Sciatic nerve (tissue), 2 donors: ENCODE results near the gene AAK1. TPM values are rescaled to one million over a fixed set of nuclear protein-coding genes. Genes with fewer than 3 reads are reported as not detected.
A peak's percentile ranks its signal among the peaks of the same experiment; 100 is the strongest.
"Not testable (repeated sequence)": the region's sequence is repeated elsewhere in the genome, so short reads cannot be mapped to it uniquely, and the experiment has no call there.

Source experiments
- ATAC-seq: fragments of 200-7000 bp; cut with Tn5 transposase; one replicate; pipeline ENCODE4 v1.9.1; 2020; ENCODE audit warnings: mild to moderate bottlenecking, moderate library complexity
- DNase-seq: peaks from one replicate; pipeline ENCODE4 v3.0.0-alpha.2; 2020; ENCODE audit warnings: low spot score
- intact Hi-C: fragments of 100-400 bp; cut with DNase I; formaldehyde crosslinking; loops from one replicate; pipeline ENCODE4 v1.14.2; 2022
- total RNA-seq: library from RNA; stranded (reverse); fragmentation: NEBNext Ultra II Directional; extraction: Animal tissue kit (Norgen Biotek cat#: 25700); gene quantifications from one replicate; pipeline ENCODE4 v1.2.1, GENCODE V29; 2021
- donor health status: DM: no; HTN: no; CAD: no.
- donor health status: DM: no; HTN: no; CAD: no.

The AAK1 gene
- total RNA-seq, 1 donor from 2014 or later: 82.4 TPM

DNA sequence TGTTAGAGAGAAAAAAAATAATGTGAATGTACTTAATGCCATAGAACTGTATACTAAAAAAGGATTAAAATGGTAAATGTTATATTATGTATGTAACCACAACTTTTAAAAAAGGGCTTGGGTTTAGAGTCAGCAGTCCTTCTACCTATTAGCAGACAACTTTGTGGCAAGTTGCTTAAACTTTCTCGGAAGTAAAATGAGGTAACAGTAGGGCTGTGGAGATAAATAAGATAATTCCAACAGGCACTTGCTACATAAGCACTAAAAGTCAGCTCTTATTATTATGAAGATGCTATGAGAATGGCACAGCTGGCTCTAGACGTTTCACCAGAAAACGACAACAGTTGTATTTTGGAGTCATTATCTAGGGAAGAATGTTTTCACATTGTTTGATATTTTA lies 31.3 kb downstream of the AAK1 start:
- ATAC-seq (no peak), DNase-seq (no peak)
- intact Hi-C loops: no loop called here

DNA sequence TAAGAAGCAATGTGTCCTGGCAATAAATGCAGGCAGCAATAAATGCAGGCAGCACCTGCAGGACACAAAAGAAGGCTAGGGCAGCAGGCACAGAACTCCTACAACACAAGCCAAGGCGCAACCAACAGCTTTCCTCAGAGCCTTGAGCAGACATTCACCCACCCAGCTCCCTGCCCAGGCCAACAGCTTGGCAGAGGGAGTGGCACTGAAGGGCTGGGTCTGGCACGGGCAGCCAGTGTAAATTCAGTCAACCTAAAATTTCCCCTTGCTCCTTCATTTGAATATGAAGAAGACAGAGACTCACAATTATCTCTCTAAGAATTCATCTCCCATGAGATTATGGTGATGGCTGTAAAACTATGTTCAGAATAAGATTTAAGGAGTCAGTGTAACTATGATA lies 35.4 kb downstream of the AAK1 start:
- ATAC-seq (no peak), DNase-seq (no peak)
- intact Hi-C loops: no loop called here

DNA sequence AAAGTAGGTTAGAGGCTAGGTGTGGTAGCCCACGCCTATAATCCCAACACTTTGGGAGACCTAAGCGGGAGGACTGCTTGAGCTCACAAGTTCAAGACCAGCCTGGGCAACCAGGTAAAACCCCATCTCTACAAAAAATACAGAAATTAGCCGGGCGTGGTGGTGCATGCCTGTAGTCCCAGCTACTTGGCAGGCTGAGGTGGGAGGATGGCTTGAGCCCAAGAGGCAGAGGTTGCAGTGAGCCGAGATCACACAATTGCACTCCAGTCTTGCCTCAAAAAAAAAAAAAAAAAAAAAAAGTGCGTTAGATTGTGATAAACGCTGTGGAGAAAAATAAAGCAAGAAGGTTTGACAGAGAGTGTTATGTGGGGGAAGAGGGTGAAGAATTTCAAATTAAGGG lies 36.8 kb downstream of the AAK1 start:
- ATAC-seq, intact Hi-C loops, DNase-seq: not testable (repeated sequence)

DNA sequence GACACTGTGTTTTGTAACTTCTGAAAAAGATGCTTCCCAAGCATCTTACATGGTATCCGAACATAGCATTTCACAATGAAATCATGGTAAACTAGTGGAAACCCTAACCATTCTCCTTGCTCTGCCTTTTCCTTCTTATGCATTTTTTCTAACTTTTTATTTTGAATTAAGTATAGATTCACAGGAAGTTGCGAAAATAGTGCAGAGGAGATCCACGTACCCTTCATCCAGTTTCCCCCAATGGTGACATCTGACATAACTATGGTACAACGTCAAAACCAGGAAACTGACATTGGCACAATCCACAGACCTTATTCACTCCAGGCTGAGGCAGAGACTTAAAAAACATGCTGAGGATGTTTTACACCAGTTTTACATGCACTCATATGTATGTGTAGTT lies 38.3 kb downstream of the AAK1 start:
- DNase-seq: no peak
- intact Hi-C loops: no loop called here
- ATAC-seq: no peak

DNA sequence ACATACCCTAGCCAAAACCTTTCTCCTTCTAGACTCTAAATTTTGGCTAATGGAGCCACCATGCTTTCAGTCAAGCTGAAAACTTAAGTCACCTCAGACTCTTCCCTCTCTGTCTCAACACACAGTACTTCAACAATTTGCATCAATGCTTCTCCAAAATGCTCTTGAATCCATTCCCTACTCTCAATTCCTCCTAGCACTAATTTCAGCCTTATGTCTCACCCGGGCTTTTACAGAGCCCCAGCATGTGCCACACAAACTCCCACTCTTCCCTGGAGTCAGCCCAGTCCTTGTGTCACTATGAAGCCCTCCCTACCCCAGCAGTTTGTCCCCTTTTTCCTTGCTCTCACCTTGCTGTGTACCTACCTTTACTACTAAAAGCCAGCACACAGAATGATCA lies 38.7 kb downstream of the AAK1 start:
- DNase-seq: no peak
- no peak for ATAC-seq
- intact Hi-C loops: no loop called here

DNA sequence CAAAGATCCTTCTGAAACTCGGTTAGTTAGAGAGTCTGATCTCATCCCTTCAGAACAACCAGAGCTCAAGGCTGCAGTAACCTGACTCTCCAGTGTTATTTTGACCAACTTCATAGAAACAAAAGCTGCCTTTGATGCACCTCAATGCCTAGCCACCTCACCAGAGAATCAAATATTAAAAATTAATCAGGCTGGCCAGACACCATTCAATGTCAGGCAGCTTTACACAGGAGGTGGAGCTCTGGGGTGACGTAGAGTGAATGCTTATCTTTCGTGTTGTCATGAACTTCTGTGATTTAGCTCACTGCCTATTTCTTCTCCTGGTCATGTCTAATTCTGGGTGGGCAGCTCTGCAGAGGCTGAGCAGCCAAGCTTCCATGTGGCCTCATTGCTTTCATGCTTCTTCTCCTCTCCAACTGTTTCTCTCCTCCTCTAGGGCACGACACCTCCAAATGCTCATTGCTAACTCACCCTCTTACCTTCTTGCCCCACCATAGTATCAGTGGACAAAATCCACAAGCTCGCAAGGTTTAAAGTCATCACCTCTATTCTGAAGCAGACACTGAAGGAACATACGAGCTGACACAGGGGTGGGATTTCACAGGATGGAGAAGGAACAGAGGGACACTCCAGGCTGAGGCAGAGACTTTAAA lies 39.4 kb downstream of the AAK1 start:
- no peak for DNase-seq
- no peak for ATAC-seq
- intact Hi-C loops: no loop called here

DNA sequence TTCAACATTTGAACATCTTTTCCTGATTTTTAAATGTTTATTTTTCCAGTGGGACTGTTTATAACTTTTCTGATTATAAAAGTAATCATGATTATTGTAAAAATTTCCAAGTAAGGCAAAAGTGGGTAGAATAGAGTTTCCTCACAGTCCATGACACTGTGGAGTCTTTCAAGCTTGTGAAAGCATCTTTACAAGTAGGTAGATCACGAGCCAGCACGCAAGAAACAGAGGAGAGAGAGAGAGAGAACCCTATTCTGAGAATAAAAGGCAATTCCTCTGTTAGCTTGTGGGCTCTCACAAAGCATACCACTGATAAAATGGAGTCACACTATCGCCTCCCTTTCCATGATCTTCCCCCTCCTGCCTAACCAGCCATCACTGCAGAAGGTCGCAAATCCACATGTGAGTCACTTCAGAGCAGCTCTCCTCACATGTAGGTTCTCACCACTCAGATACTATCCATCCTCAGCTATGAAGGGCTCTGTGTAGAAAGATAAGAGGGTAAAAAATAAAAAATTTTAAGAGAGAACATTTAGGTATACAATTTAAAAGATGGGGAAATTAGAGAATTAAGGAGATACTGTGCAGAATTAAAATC lies 40.3 kb downstream of the AAK1 start:
- DNase-seq (no peak), ATAC-seq (peak; percentile 32)
- intact Hi-C loops: no loop called here

DNA sequence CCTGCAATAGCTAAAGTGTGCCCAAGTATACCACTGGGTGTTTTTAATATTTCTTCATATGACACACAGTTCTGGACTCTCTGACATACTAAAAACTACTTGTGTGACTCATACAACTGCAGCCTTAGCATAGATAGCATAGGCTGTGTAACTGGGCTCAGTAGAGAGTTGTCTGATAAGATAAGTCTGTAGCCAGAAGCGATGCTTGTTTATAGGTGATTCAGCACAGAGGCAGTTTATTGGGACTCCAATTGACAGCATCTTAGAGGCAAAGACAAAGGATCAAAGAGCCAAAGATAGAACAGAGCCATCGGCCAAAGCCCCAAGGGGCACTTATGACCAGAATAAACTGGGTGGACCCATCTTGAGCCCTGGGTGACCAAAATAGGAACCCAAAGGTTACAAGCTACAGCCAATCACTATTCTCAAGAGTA lies 42.3 kb downstream of the AAK1 start:
- ATAC-seq: no peak
- intact Hi-C loops: no loop called here
- DNase-seq: no peak

DNA sequence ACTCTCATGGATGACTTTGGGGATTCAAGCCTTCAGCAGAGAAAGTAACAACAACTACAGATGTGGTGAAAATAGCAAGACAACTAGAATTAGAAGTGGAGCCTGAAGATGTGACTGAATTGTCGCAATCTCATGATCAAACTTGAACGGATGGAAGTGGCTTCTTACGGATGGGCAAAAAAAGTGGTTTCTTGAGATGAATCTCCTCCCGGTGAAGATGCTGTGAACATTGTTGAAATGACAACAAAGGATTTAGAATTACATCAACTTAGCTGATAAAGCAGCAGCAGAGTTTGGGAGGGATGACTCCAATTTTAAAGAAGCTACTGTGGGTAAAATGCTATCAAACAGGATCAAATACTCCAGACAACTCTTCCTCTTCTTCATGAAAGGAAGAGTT lies 43.1 kb downstream of the AAK1 start:
- ATAC-seq (no peak), DNase-seq (no peak)
- intact Hi-C loops: no loop called here

DNA sequence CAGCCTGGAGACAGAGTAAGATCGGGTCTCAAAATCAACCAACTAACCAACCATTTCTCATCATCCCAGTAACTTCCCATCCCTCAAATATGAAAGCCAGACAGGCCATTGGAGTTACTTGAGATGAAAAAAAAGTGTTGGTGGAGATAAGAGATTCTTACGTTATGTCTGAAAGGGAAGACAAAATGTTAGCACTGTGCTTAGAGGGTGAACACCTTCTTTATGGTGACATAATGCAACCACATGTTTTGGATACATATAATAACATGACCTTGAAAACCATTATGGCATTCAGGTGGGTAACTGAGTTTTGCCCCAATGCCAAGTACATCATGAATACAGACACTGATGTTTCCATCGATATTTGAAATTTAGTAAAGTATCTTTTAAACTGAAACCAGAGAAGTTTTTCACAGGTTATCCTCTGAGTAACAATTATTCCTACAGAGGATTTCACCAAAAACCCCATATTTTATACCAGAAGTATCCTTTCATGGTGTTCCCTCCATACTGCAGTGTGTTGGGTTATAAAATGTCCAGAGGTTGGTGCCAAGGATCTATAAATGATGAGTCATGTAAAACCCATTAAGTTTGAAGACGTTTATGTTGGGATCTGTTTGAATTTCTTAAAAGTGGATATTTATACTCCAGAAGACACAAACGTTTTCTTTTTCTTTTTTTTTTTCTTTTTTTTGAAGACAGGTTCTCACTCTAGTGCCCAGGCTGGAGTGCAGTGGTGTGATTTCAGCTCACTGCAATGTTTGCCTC lies 45.5 kb downstream of the AAK1 start:
- ATAC-seq: no peak
- no peak for DNase-seq
- intact Hi-C loops: no loop called here

DNA sequence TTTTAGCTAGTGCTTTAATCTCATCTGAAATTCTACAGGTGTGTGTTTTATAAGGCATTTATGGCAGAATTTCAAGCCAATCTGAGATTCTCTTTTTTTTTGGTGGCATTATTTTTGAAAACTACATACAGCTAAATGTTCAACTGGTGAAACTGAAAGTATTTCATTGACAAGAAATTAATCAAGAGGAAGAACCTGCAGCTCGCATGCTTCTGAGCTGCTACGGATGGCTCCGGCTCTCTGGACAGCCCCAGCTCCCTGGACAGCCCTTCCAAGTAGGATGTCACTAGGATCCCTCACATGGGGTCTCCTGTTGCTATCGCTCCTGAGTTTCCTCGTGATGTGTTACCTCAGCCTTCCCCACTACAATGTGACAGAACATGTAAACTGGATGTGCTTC lies 46.4 kb downstream of the AAK1 start:
- ATAC-seq (no peak), DNase-seq (no peak)
- intact Hi-C loops: no loop called here

DNA sequence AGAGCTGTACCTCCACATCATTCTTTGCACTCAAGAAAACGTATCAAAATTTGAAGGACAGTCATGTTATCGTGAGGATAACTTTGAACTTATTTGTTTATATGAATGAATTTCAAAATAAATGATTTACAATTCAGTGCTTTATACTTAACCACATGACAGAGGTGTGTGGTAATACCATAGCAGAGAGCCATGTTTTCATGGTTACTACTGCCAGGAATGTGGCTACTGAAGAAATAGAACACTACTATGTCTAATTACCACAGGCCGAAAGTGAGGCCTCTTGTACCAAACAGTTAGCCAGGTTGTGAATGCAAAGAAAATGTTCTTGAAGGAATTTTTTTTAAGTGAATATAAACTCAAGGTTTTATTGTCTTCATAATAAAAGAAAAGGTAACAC lies 49.2 kb downstream of the AAK1 start:
- ATAC-seq (no peak), DNase-seq (no peak)
- intact Hi-C loops: no loop called here

DNA sequence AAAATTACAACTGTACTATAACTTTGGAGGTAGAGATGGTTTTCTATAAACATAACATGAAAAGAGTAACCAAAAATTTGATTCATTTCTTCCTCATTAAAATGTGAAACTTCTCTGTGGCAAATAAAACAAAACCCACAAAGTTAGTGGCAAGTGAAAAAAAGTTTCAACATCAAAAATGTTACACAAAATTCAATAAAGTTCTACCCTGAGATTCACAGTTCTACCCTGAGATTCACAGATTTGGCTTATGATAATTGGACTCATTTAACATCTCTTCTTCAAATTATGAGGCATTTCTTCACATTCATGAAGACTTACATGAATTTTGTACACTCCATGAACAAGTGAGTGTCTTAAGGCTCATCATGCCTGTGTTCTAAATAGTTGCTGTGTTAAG lies 51.0 kb downstream of the AAK1 start:
- ATAC-seq: no peak

DNA sequence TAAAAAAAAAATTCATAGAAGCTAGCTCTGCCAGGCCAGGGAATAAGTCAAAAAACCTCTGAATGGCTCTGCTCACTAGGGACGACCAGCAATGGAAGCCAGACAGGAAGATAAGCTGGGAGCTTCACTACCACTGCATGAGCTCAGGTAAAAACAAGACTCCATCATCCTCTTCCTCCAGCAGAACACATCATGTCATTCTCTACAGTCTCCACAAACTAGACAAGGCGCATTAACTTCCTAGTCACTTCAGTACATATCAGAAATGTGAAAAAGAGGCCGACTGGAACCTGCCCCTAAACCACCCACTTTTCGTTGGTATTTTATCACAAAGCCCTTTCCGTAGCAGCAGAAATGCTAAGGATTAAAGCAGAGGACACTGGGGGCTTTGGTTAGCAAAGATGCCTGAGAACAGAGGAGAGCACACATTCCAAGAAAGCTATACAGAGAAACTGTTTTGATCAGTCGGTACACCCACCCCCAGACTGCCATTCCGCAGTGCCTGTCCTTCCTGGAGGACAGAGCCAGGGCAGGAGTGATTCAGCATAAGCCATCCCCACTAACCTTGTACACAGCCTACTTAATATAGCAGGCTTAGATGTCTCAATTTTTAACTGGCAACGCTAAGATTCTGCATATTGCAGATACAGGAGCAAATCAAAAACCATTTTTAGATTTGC lies 53.4 kb downstream of the AAK1 start:
- DNase-seq (no peak), ATAC-seq (peak; percentile 55)
- intact Hi-C loops: no loop called here

More for the DNA sequence above, 51.0 kb downstream of the AAK1 start:
- intact Hi-C loops: no loop called here
- no peak for DNase-seq

DNA sequence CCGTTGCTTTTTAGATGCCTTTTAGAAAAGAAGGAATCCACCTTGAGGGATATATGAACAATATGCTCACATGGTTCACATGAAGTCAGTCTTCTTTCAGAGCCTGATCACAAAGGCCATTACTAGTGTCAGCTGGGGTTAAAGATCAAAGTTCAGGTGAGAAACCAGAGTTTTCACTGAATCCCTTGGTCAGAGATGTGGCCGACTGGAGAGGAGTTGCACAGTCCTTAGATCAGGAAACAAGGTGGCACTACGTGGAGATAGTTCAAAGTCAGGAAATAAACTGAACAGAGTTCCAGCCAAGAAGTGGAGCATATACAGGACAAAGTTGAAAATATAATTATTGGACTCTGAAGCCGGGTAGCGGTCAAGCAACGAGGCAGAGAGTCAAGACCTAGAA lies 54.6 kb downstream of the AAK1 start:
- ATAC-seq (no peak), DNase-seq (no peak)
- intact Hi-C loops: no loop called here

DNA sequence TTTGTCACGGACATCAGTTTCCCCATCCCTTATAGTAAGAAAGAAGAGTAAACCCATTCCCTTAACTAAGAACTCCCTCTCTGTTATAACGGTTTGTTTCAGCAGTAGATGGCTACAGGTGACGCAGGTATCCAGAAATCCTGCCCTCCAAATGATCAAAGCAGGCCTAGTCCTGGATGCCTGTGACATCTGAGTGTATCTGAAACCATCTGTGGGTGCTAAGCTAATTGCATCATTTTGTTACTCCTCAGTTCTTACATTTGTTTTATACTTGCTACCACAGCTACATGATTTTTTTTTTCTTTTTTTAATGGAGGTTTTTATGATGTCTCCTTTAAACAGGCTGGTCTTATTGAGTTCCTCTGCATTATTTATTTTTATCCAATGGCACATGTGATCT lies 55.1 kb downstream of the AAK1 start:
- intact Hi-C loops: no loop called here
- ATAC-seq (no peak), DNase-seq (no peak)

DNA sequence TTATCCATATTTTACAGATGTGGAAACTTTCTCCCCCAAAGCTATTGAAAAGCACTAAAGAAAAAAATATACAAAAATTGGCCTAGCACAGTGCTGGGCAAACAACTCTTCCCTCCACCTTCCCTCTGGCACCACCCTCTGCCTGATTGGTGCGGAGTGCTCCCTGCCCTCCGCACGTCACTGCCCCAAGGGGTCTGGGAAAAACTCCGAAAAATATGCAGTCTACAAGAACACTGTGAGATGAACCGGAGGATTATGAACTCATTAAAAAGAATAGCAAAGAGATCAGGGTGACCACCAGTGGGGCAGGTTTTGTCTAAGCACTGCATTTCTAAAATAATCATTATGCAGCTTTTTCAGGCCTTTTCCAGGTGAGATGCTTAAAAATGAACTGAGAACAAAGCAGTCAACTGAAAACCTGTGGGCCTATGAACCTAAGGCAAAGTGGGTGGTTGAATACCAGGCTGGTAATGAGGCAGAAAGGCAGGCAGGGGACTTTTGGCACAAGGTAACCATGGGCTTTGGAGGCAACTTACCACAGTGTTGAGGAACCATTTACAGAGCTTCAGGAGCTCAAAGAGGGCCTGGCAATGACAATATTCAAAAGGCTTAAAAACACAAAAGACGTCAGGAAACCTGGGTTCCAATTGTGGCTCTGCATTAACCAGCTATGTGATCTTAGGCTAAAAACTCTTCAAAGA lies 57.5 kb downstream of the AAK1 start:
- intact Hi-C loops: no loop called here
- DNase-seq (no peak), ATAC-seq (no peak)

DNA sequence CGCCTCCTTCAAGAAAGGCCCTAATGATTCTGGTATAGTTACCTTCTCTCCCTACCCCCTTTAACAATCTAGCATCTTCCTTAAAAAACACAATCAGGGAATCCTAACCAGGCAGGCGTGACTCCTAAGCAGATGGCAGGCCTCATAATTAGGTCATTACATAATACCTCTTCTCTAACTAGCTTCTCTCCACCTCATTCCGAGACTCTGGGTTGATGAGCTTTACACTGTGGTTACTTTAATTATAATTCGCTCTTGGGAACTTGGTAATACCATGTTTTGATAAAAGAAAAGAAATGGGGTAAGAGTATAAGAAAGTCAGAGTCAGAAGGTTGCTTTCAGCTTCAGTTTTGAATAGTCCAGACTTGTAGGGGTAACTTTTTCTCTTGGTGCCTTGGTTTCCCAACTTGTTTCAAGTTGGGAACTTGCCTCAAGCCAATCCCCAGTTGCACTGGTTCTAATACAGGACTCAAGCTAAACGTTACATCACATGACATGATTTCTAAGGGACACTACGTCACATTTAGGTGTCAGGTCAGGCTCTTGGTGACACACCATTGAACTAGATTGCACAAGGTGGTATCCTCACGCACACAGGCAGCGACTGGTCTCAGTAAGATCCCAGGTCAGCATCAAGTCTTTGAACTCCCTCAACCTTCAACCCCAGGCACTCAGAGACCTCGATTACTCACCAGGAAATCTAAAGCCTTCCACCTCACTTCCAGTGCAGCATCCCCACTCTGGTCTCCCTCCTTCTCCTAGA lies 59.2 kb downstream of the AAK1 start:
- ATAC-seq: no peak
- intact Hi-C loops: no loop called here

More for the DNA sequence above, 59.2 kb downstream of the AAK1 start:
- DNase-seq: no peak
